Diencephalon (tissue), 1 donor: ENCODE data around the gene PPARGC1A. TPM values are rescaled to one million over a fixed set of nuclear protein-coding genes. Genes with fewer than 3 reads are reported as not detected.

Source experiments
- total RNA-seq: library from RNA; depleted of rRNA; stranded (reverse); fragments of >200 nt; gene quantifications from one replicate; pipeline ENCODE4 v1.2.3, GENCODE V29; 2014

Gene PPARGC1A, protein sequence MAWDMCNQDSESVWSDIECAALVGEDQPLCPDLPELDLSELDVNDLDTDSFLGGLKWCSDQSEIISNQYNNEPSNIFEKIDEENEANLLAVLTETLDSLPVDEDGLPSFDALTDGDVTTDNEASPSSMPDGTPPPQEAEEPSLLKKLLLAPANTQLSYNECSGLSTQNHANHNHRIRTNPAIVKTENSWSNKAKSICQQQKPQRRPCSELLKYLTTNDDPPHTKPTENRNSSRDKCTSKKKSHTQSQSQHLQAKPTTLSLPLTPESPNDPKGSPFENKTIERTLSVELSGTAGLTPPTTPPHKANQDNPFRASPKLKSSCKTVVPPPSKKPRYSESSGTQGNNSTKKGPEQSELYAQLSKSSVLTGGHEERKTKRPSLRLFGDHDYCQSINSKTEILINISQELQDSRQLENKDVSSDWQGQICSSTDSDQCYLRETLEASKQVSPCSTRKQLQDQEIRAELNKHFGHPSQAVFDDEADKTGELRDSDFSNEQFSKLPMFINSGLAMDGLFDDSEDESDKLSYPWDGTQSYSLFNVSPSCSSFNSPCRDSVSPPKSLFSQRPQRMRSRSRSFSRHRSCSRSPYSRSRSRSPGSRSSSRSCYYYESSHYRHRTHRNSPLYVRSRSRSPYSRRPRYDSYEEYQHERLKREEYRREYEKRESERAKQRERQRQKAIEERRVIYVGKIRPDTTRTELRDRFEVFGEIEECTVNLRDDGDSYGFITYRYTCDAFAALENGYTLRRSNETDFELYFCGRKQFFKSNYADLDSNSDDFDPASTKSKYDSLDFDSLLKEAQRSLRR
- 22.1 TPM for total RNA-seq

GRCh38 chr4:23889814-23890341, at the start of gene PPARGC1A:
PPARGC1A (minus strand) TSS chr4:23890047; CDS start chr4:23889957, 90 bp downstream.

